ENCODE data around the gene FSTL4.

DNA sequence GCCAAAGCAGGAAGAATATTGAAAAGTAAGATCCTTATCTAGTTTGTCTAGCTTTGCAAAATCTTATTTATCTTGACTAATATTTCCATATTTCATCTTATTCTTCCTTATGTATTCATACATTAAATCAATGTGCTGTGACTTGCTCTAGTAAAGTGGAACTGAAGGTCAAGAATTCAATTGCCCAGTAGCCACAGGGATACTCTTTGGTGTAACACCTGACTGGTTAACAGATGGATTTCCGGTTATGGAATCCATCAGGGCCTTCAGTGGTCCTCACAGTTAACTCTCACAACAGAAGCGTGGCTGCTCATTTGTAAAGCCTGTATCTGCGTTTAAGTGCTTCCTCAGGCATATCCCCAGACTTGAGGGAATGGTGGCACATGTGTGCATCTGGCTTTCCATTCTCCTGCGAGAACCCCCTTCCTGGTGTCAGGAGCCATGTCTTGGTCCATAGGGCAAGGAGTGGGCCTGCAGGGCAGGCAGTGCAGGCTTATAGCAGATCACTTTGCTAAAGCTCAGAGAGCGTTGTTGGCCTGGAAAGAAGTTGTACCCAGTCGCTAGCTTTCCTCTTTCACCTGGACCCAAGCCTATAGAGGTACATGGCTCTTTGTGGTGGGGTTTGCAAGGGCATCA lies 461.3 kb downstream of the FSTL4 start:
- TF ChIP-seq, protein P1, sequence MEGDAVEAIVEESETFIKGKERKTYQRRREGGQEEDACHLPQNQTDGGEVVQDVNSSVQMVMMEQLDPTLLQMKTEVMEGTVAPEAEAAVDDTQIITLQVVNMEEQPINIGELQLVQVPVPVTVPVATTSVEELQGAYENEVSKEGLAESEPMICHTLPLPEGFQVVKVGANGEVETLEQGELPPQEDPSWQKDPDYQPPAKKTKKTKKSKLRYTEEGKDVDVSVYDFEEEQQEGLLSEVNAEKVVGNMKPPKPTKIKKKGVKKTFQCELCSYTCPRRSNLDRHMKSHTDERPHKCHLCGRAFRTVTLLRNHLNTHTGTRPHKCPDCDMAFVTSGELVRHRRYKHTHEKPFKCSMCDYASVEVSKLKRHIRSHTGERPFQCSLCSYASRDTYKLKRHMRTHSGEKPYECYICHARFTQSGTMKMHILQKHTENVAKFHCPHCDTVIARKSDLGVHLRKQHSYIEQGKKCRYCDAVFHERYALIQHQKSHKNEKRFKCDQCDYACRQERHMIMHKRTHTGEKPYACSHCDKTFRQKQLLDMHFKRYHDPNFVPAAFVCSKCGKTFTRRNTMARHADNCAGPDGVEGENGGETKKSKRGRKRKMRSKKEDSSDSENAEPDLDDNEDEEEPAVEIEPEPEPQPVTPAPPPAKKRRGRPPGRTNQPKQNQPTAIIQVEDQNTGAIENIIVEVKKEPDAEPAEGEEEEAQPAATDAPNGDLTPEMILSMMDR (IDR thresholded peaks at IDR 0.05), result no peak
- TF ChIP-seq POLR2A (IDR thresholded peaks at IDR 0.05), result no peak

All from lower leg skin (tissue), 3 donors.